T-helper 1 cell treated with Interleukin-12 subunit alpha and Interleukin-12 subunit beta and Interleukin-4 antibody, amounts not matched to agents 30 μg/mL and 1 μg/mL, for 36 hours (primary cell): Measurements from ENCODE around the gene EEF2K.
"Not testable (repeated sequence)": the region's sequence is repeated elsewhere in the genome, so short reads cannot be mapped to it uniquely, and the experiment has no call there.

ENCODE experiments used
- H3K27ac Mint-ChIP-seq: one replicate; pipeline ENCODE4 v1.8.0; 2021; ENCODE audit warnings: mild to moderate bottlenecking, mixed read lengths
- H3K27me3 Mint-ChIP-seq: one replicate; pipeline ENCODE4 v1.8.0; 2021; ENCODE audit warnings: low read depth, mixed read lengths
- H3K36me3 Mint-ChIP-seq: one replicate; pipeline ENCODE4 v1.8.0; 2021; ENCODE audit warnings: low read depth, mixed read lengths
- H3K4me1 Mint-ChIP-seq: one replicate; pipeline ENCODE4 v1.8.0; 2021; ENCODE audit warnings: low read depth, mixed read lengths
- H3K4me3 Mint-ChIP-seq: one replicate; pipeline ENCODE4 v1.8.0; 2021; ENCODE audit warnings: mild to moderate bottlenecking, moderate library complexity, mixed read lengths
- H3K9me3 Mint-ChIP-seq: one replicate; pipeline ENCODE4 v1.8.0; 2021; ENCODE audit warnings: mixed read lengths

The EEF2K gene

DNA sequence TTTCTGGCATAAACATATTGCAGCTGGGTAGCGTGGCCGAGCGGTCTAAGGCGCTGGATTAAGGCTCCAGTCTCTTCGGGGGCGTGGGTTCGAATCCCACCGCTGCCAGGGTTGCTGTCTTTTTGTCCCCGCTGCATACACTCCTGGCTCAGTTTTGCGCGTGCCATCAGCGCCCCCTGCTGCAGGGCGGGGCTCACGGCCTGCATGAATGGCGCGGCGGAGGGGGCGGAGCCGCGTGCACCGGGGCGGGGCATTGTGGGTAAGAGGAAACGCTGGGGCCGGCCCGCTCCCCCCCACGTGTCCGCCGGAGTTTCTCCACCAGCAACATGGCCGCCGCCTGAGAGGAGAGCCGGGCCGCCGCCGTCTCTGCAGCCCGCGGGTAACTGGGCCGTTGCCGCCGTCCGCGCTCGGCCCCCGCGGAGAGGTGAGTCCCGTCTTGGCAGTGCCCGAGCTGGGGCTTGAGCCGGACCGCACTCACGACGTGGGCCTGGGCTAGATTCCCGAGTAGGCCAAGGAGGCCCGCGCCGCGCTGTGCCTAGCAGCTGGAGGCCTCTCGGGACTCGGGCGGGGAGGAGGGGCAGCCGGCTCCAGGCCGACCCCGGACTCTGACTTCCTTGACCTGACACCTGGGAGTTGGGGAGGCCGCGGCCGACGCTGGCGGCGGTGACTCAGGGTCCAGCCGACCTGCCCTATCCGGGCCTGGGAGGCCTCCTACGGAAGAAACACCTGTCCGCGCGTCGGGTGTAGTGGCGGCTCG, 91.2 kb downstream of the EEF2K start, which contains the start of gene POLR3E:
POLR3E (plus strand) TSS at position 296 of the 757 bp plus-strand sequence. CDS start 5,560 bp downstream, outside the sequence.
- Mint-ChIP-seq H3K4me1 (peaks cover 34% of the 10 kb centered on the region), H3K9me3 (no peaks in the 10 kb centered on the region), H3K36me3 (peaks cover 13% of the 10 kb centered on the region), H3K27ac (peak within 1 kb of the TSS; percentile 97), H3K27me3 (no peaks in the 10 kb centered on the region), H3K4me3 (peak within 1 kb of the TSS; percentile 92)

GRCh38 chr16:22297871-22298733, 92.0 kb downstream of the EEF2K start:
- peak overlapping the region; percentile 92 for H3K4me3 Mint-ChIP-seq
- H3K36me3 Mint-ChIP-seq, result peaks cover 16% of the 10 kb centered on the region
- H3K27me3 Mint-ChIP-seq, result no peaks in the 10 kb centered on the region
- H3K4me1 Mint-ChIP-seq, result peaks cover 34% of the 10 kb centered on the region
- no peaks in the 10 kb centered on the region for H3K9me3 Mint-ChIP-seq
- peak overlapping the region; percentile 97 for H3K27ac Mint-ChIP-seq

- Mint-ChIP-seq H3K4me3 (peak overlapping the region; percentile 92), H3K9me3 (no peaks in the 10 kb centered on the region), H3K36me3 (peaks cover 19% of the 10 kb centered on the region), H3K4me1 (peaks cover 33% of the 10 kb centered on the region), H3K27ac (peak overlapping the region; percentile 97), H3K27me3 (no peaks in the 10 kb centered on the region)
Observed at GRCh38 chr16:22299036-22299435, 93.0 kb downstream of the EEF2K start.

DNA sequence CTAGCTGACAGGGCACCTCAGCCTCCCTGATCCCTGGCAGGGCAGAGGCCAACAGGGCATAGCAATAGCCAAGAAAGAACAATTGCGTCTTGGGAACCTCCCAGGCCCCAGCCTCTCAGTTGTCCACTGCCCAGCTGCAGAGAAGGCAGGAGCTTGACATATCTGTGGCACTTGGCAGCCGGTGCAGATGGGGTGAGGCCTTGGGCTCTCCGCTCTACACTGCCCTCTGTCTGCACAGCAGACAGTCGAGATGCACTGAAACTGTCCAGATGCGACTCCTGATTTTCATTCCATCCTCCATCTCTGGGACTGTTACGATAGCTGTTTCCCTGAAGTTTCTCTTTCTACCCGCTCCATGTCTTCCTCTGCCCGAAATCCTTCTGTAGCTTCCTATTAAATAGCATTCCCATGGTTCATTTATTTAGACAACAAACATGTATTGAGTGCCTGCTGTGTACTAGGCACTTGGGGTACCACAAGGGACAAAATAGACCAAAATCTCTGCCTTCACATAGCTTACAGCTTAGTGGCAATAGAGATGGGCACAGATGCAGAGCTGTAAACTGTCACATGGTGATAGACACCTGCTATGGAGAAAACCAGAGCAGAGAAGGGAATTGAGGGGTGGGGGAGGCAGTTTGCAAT, 94.5 kb downstream of the EEF2K start:
- no peak overlapping the region for H3K4me3 Mint-ChIP-seq

DNA sequence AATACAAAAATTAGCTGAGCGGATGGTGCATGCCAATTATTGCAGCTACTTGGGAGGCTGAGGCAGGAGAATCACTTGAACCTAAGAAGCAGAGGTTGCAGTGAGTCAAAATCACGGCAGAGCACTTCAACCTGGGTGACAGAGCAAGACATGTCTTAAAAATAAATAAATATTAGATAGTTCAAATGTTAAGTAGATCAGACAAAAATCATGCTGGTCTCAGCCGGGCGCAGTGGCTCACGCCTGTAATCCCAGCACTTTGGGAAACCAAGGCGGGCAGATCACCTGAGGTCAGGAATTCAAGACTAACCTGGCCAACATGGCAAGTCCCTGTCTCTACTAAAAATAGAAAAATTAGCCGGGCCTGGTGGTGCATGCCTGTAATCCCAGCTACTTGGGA, 95.3 kb downstream of the EEF2K start:
- H3K9me3 Mint-ChIP-seq, H3K4me3 Mint-ChIP-seq, H3K27me3 Mint-ChIP-seq, H3K27ac Mint-ChIP-seq: not testable (repeated sequence)
- H3K36me3 Mint-ChIP-seq, result peaks cover 29% of the 10 kb centered on the region
- H3K4me1 Mint-ChIP-seq, result peaks cover 25% of the 10 kb centered on the region

More for the DNA sequence above, 94.5 kb downstream of the EEF2K start:
- Mint-ChIP-seq H3K27me3 (no peaks in the 10 kb centered on the region), H3K9me3 (no peaks in the 10 kb centered on the region), H3K27ac (peak overlapping the region; percentile 53), H3K36me3 (peaks cover 28% of the 10 kb centered on the region), H3K4me1 (peaks cover 31% of the 10 kb centered on the region)

- Mint-ChIP-seq H3K36me3 (peaks cover 29% of the 10 kb centered on the region), H3K9me3 (no peaks in the 10 kb centered on the region), H3K27ac (no peak overlapping the region)
Observed at GRCh38 chr16:22302776-22303363, 96.8 kb downstream of the EEF2K start.

GRCh38 chr16:22304411-22304810, 98.3 kb downstream of the EEF2K start:
- H3K27me3 Mint-ChIP-seq, result no peaks in the 10 kb centered on the region
- peaks cover 28% of the 10 kb centered on the region for H3K36me3 Mint-ChIP-seq
- no peak overlapping the region for H3K27ac Mint-ChIP-seq
- peaks cover 11% of the 10 kb centered on the region for H3K4me1 Mint-ChIP-seq
- no peaks in the 10 kb centered on the region for H3K9me3 Mint-ChIP-seq
- no peak overlapping the region for H3K4me3 Mint-ChIP-seq

More at GRCh38 chr16:22302776-22303363, 96.8 kb downstream of the EEF2K start:
- Mint-ChIP-seq H3K4me1 (peaks cover 20% of the 10 kb centered on the region), H3K27me3 (no peaks in the 10 kb centered on the region), H3K4me3 (no peak overlapping the region)

DNA sequence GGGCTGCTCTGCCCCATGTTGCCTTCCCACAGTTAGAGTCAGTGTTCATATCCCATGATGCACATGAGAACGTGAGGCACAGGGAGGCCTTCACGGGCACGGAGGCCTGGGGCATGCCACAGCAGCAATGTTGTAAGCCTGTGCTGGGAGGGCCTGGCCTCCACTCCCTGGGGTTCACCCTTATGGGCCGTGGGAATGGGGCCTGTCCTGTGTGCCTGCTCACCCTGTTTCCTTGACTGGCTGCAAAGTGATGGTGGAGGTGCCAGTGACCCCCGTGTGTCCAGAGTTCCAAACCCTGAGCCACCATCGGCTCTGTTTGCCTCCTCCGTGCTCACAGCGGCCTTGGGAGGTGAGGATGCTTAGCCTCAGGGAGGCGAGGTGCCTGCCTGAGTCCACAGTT, 100.7 kb downstream of the EEF2K start:
- Mint-ChIP-seq H3K4me1 (peaks cover 3% of the 10 kb centered on the region), H3K9me3 (no peaks in the 10 kb centered on the region), H3K36me3 (peaks cover 28% of the 10 kb centered on the region), H3K27me3 (no peaks in the 10 kb centered on the region), H3K27ac (no peak overlapping the region), H3K4me3 (no peak overlapping the region)

DNA sequence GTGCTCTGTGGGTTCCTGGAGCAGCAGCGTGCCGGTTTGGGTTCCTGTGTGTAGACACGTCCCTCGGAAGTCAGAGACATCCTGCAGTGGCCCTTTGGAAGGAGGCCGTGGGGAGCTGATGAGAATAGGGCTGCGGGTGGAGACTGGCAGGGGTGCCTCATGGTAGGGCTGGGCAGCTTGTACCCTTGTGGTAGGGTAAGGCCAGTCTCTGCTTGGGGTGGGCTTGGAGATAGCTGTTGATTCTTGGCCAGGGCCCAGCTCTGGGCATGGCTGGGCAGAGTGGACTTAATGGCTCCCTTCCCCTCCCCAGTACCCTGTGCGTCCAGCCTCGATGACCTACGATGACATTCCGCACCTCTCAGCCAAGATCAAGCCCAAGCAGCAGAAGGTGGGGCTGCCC, 101.8 kb downstream of the EEF2K start:
- no peaks in the 10 kb centered on the region for H3K27me3 Mint-ChIP-seq
- H3K4me3 Mint-ChIP-seq, result no peak overlapping the region

GRCh38 chr16:22308824-22309520, 102.9 kb downstream of the EEF2K start:
- H3K4me1 Mint-ChIP-seq, result peaks cover 4% of the 10 kb centered on the region
- no peak overlapping the region for H3K4me3 Mint-ChIP-seq

More for the DNA sequence above, 101.8 kb downstream of the EEF2K start:
- no peaks in the 10 kb centered on the region for H3K9me3 Mint-ChIP-seq
- no peak overlapping the region for H3K27ac Mint-ChIP-seq
- H3K36me3 Mint-ChIP-seq, result peaks cover 31% of the 10 kb centered on the region
- H3K4me1 Mint-ChIP-seq, result peaks cover 2% of the 10 kb centered on the region

GRCh38 chr16:22311520-22311919, 105.4 kb downstream of the EEF2K start:
- no peaks in the 10 kb centered on the region for H3K27me3 Mint-ChIP-seq
- H3K4me1 Mint-ChIP-seq, result peaks cover 4% of the 10 kb centered on the region
- no peaks in the 10 kb centered on the region for H3K9me3 Mint-ChIP-seq
- no peak overlapping the region for H3K27ac Mint-ChIP-seq
- H3K4me3 Mint-ChIP-seq, result no peak overlapping the region
- H3K36me3 Mint-ChIP-seq, result peaks cover 26% of the 10 kb centered on the region

More at GRCh38 chr16:22308824-22309520, 102.9 kb downstream of the EEF2K start:
- no peaks in the 10 kb centered on the region for H3K9me3 Mint-ChIP-seq
- H3K36me3 Mint-ChIP-seq, result peaks cover 31% of the 10 kb centered on the region
- H3K27me3 Mint-ChIP-seq, result no peaks in the 10 kb centered on the region
- no peak overlapping the region for H3K27ac Mint-ChIP-seq

DNA sequence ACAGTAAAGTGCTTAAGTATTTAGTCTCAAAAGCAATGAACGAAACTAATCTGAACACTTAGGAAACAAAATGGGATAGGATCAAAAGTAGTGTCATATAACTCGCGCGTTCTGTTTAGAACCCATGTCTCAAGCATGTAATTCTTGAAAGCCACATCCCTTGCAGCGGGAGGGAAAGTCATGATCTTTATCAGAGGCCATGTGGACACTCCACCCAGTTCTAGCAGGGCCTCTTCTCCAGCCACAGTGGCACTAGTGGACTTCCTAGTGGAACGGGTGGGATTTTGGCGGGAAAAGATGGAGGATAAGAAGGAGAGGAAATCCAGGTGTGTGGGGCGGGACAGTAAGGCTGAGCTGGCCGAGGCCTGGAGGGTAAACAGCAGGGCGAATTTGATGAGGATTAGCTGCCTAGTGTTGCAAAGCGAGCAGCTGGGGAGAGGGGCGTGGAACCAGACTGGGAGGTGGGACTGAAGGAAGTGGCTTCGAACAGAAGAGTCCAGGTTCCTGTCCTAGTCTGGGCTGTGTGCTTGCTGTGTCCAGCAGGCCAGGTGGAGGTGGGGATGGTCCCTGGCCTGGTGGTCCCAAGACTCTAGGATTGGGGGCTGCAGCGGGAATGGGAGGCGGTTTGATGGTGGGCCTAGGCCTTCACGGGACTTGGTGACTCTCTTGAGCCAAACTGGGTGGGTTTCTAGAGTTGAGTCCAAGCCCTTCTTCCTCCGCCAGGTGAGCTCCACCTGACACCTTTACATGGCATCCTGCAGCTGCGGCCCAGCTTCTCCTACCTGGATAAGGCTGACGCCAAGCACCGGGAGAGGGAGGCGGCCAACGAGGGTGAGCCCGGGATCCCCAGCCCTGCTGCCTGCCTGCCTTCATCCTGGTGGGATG, 107.1 kb downstream of the EEF2K start:
- H3K4me1 Mint-ChIP-seq, result peaks cover 4% of the 10 kb centered on the region
- peaks cover 25% of the 10 kb centered on the region for H3K36me3 Mint-ChIP-seq
- no peak overlapping the region for H3K27ac Mint-ChIP-seq
- H3K9me3 Mint-ChIP-seq, result no peaks in the 10 kb centered on the region
- no peak overlapping the region for H3K4me3 Mint-ChIP-seq
- no peaks in the 10 kb centered on the region for H3K27me3 Mint-ChIP-seq
